ENCODE measurements around the gene NRCAM. TPM values are rescaled to one million over a fixed set of nuclear protein-coding genes. Genes with fewer than 3 reads are reported as not detected.

Gene NRCAM
- polyA plus RNA-seq, 1 donor (not counting 4 experiments of a cell fraction or from before 2014, with no cell fraction given): 4.0 TPM

GRCh38 chr7:108101759-108102158 is 354.5 kb downstream of the NRCAM start:
- no peak overlapping the region for H2AFZ ChIP-seq (ENCODE audit: control insufficient read depth, low read length)
- no peaks in the 10 kb centered on the region for H3K27me3 ChIP-seq (ENCODE audit: control insufficient read depth, extremely low read depth, insufficient read depth, low read length)
- H3K36me3 ChIP-seq (ENCODE audit: control insufficient read depth in 2 of 2, extremely low read depth in 1 of 2, insufficient read depth in 2 of 2, low read length in 2 of 2): no peaks in the 10 kb centered on the region
- no peak overlapping the region for H3K9ac ChIP-seq (ENCODE audit: control insufficient read depth, extremely low read depth, insufficient read depth, low read length)
- no peak for TF ChIP-seq EZH2 (IDR thresholded peaks at IDR 0.05; ENCODE audit: low read length)
- TF ChIP-seq, protein P1, sequence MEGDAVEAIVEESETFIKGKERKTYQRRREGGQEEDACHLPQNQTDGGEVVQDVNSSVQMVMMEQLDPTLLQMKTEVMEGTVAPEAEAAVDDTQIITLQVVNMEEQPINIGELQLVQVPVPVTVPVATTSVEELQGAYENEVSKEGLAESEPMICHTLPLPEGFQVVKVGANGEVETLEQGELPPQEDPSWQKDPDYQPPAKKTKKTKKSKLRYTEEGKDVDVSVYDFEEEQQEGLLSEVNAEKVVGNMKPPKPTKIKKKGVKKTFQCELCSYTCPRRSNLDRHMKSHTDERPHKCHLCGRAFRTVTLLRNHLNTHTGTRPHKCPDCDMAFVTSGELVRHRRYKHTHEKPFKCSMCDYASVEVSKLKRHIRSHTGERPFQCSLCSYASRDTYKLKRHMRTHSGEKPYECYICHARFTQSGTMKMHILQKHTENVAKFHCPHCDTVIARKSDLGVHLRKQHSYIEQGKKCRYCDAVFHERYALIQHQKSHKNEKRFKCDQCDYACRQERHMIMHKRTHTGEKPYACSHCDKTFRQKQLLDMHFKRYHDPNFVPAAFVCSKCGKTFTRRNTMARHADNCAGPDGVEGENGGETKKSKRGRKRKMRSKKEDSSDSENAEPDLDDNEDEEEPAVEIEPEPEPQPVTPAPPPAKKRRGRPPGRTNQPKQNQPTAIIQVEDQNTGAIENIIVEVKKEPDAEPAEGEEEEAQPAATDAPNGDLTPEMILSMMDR (optimal IDR thresholded peaks at IDR 0.05 in 1 of 3, IDR thresholded peaks at IDR 0.05 in 1 of 3, conservative IDR thresholded peaks at IDR 0.05 in 1 of 3; ENCODE audit: extremely low read depth in 1 of 3, insufficient read depth in 2 of 3, low read length in 3 of 3): no peak
- no peaks in the 10 kb centered on the region for H3K4me1 ChIP-seq (ENCODE audit: control insufficient read depth, extremely low read depth, insufficient read depth, low read length)
- DNase-seq (ENCODE audit: low read depth, low spot score) (no peak), FAIRE-seq (no peak)
- no peaks in the 10 kb centered on the region for H3K9me3 ChIP-seq (ENCODE audit: control insufficient read depth, low read depth, low read length)
- H3K27ac ChIP-seq (ENCODE audit: control insufficient read depth, insufficient read depth, low read length): no peak overlapping the region
- no peak overlapping the region for H3K4me3 ChIP-seq (ENCODE audit: control insufficient read depth in 2 of 3, extremely low read depth in 1 of 3, insufficient read depth in 2 of 3, low read depth in 1 of 3, low read length in 3 of 3)
- dilution Hi-C loops (cut with MboI; ENCODE audit: extremely low pct_ligation_motif_present, low sequenced_read_pairs): no loop called here
- no peaks in the 10 kb centered on the region for H4K20me1 ChIP-seq (ENCODE audit: control insufficient read depth, extremely low read depth, insufficient read depth, low read length)
- H3K79me2 ChIP-seq (ENCODE audit: control insufficient read depth, insufficient read depth, low read length): no peaks in the 10 kb centered on the region
- no peaks in the 10 kb centered on the region for H3K9me1 ChIP-seq (ENCODE audit: control insufficient read depth, extremely low read depth, insufficient read depth, low read length)
- no peak overlapping the region for H3K4me2 ChIP-seq (ENCODE audit: control insufficient read depth, extremely low read depth, insufficient read depth, low read depth, low read length)

- Histone ChIP-seq H3K4me1 (ENCODE audit: control insufficient read depth, extremely low read depth, insufficient read depth, low read length) (no peaks in the 10 kb centered on the region), H3K36me3 (ENCODE audit: control insufficient read depth in 2 of 2, extremely low read depth in 1 of 2, insufficient read depth in 2 of 2, low read length in 2 of 2) (no peaks in the 10 kb centered on the region), H3K9me3 (ENCODE audit: control insufficient read depth, low read depth, low read length) (no peaks in the 10 kb centered on the region), H3K4me3 (ENCODE audit: control insufficient read depth in 2 of 3, extremely low read depth in 1 of 3, insufficient read depth in 2 of 3, low read depth in 1 of 3, low read length in 3 of 3) (no peak overlapping the region), H3K9ac (ENCODE audit: control insufficient read depth, extremely low read depth, insufficient read depth, low read length) (no peak overlapping the region), H3K27me3 (ENCODE audit: control insufficient read depth, extremely low read depth, insufficient read depth, low read length) (no peaks in the 10 kb centered on the region), H4K20me1 (ENCODE audit: control insufficient read depth, extremely low read depth, insufficient read depth, low read length) (no peaks in the 10 kb centered on the region), H3K27ac (ENCODE audit: control insufficient read depth, insufficient read depth, low read length) (no peak overlapping the region), H3K4me2 (ENCODE audit: control insufficient read depth, extremely low read depth, insufficient read depth, low read depth, low read length) (no peak overlapping the region), H3K79me2 (ENCODE audit: control insufficient read depth, insufficient read depth, low read length) (no peaks in the 10 kb centered on the region), H2AFZ (ENCODE audit: control insufficient read depth, low read length) (no peak overlapping the region), H3K9me1 (ENCODE audit: control insufficient read depth, extremely low read depth, insufficient read depth, low read length) (no peaks in the 10 kb centered on the region)
- FAIRE-seq (no peak), DNase-seq (ENCODE audit: low read depth, low spot score) (no peak)
- TF ChIP-seq, protein P1 (optimal IDR thresholded peaks at IDR 0.05 in 1 of 3, IDR thresholded peaks at IDR 0.05 in 1 of 3, conservative IDR thresholded peaks at IDR 0.05 in 1 of 3; ENCODE audit: extremely low read depth in 1 of 3, insufficient read depth in 2 of 3, low read length in 3 of 3): no peak
- no peak for TF ChIP-seq EZH2 (IDR thresholded peaks at IDR 0.05; ENCODE audit: low read length)
- dilution Hi-C loops (cut with MboI; ENCODE audit: extremely low pct_ligation_motif_present, low sequenced_read_pairs): no loop called here
Measured at GRCh38 chr7:108099713-108100112, 356.5 kb downstream of the NRCAM start.

Data from keratinocyte (primary cell).